ENCODE results near the gene RAMAC. TPM values are rescaled to one million over a fixed set of nuclear protein-coding genes. Genes with fewer than 3 reads are reported as not detected.
"Not testable (repeated sequence)": the region's sequence is repeated elsewhere in the genome, so short reads cannot be mapped to it uniquely, and the experiment has no call there.

RAMAC gene
- total RNA-seq (2014; rRNA removed): 22.3 and 28.6 TPM in 2 replicates
- 24.2 TPM for polyA plus RNA-seq (2012)

- peak; percentile 94 for DNase-seq (ENCODE audit: low read depth)
Observed at GRCh38 chr15:82985688-82986441, at the start of gene RAMAC. Gene RAMAC (plus strand): TSS chr15:82986210. CDS start chr15:82989019, 2,809 bp downstream.

GRCh38 chr15:82936966-82937711 is 48.9 kb upstream of the RAMAC start:
- DNase-seq (ENCODE audit: low read depth): peak; percentile 73

- DNase-seq (ENCODE audit: low read depth): no peak
Observed at GRCh38 chr15:82937712-82938058, 48.3 kb upstream of the RAMAC start.

- DNase-seq (ENCODE audit: low read depth): not testable (repeated sequence)
Observed at GRCh38 chr15:82939678-82940077, 46.3 kb upstream of the RAMAC start.

GRCh38 chr15:82942691-82943090 is 43.3 kb upstream of the RAMAC start:
- peak; percentile 82 for DNase-seq (ENCODE audit: low read depth)

- peak; percentile 47 for DNase-seq (ENCODE audit: low read depth)
Observed at GRCh38 chr15:82943176-82943575, 42.8 kb upstream of the RAMAC start.

GRCh38 chr15:82944056-82944455 is 42.0 kb upstream of the RAMAC start:
- no peak for DNase-seq (ENCODE audit: low read depth)

GRCh38 chr15:82944821-82945220 is 41.2 kb upstream of the RAMAC start:
- DNase-seq (ENCODE audit: low read depth): peak; percentile 91

- DNase-seq (ENCODE audit: low read depth): no peak
Observed at GRCh38 chr15:82945326-82945725, 40.7 kb upstream of the RAMAC start.

GRCh38 chr15:82946155-82946701 is 39.8 kb upstream of the RAMAC start:
- DNase-seq (ENCODE audit: low read depth): no peak

- DNase-seq (ENCODE audit: low read depth): no peak
Observed at GRCh38 chr15:82950295-82950694, 35.7 kb upstream of the RAMAC start.

- no peak for DNase-seq (ENCODE audit: low read depth)
Observed at GRCh38 chr15:82950746-82951370, 35.2 kb upstream of the RAMAC start.

- DNase-seq (ENCODE audit: low read depth): peak; percentile 34
Observed at GRCh38 chr15:82951472-82952157, 34.4 kb upstream of the RAMAC start.

GRCh38 chr15:82952158-82953081 is 33.6 kb upstream of the RAMAC start, which contains the start of gene HOMER2:
Gene HOMER2 (minus strand): TSS chr15:82952720. CDS start chr15:82952535, 185 bp downstream.
- DNase-seq (ENCODE audit: low read depth): no peak

- no peak for DNase-seq (ENCODE audit: low read depth)
Observed at GRCh38 chr15:82958638-82959037, 27.4 kb upstream of the RAMAC start.

GRCh38 chr15:82959423-82959822 is 26.6 kb upstream of the RAMAC start:
- DNase-seq (ENCODE audit: low read depth): no peak

GRCh38 chr15:82960766-82961165 is 25.2 kb upstream of the RAMAC start:
- DNase-seq (ENCODE audit: low read depth): no peak

- no peak for DNase-seq (ENCODE audit: low read depth)
Observed at GRCh38 chr15:82963471-82964341, 22.3 kb upstream of the RAMAC start.

- DNase-seq (ENCODE audit: low read depth): no peak
Observed at GRCh38 chr15:82964890-82965289, 21.1 kb upstream of the RAMAC start.
